Caco-2 (cell line): Measurements from ENCODE around the gene APBB1. TPM values are rescaled to one million over a fixed set of nuclear protein-coding genes. Genes with fewer than 3 reads are reported as not detected.

Experiments used
- BruUV-seq: library from RNA; stranded (reverse); fragments of 400-500 nt; replicated peaks from 2 replicates; lab custom pipeline; 2021; lab: Mats Ljungman, UMichigan
- CTCF ChIA-PET: fragments of 300-600 bp; sonication (Branson Sonifier 250); formaldehyde crosslinking; loops from one replicate; lab custom pipeline; 2022; ENCODE audit warnings: antibody characterized with exemption; lab: Charles Lee
- POLR2A ChIA-PET: fragments of 300-600 bp; sonication (Branson Sonifier 250); formaldehyde crosslinking; loops from one replicate; lab custom pipeline; 2022; ENCODE audit warnings: antibody characterized with exemption; lab: Charles Lee
- DNase-seq, 2 experiments: peaks; one replicate each; pipeline versions ENCODE4 v3.0.0 to v3.0.0-alpha.2; 2020 to 2022
- H3K27me3 ChIP-seq: replicated peaks from 2 replicates; pipeline ENCODE4 v1.6.0; 2011; ENCODE audit warnings: low read length; ENCODE audit not compliant: control insufficient read depth, insufficient read depth
- H3K36me3 ChIP-seq: 2 replicates; pipeline ENCODE4 v1.5.1; 2011; ENCODE audit warnings: low read length; ENCODE audit not compliant: control insufficient read depth, insufficient read depth
- H3K4me1 ChIP-seq: fragments of 250-450 bp; sonication (Bioruptor Pico); 2 replicates; pipeline ENCODE4 v1.5.1; 2020; ENCODE audit warnings: mild to moderate bottlenecking
- H3K4me3 ChIP-seq: 2 replicates; pipeline ENCODE4 v1.5.1; 2011; ENCODE audit warnings: low read depth, mild to moderate bottlenecking, control low read depth, low read length
- H3K9me3 ChIP-seq: fragments of 250-450 bp; sonication (Bioruptor Pico); 2 replicates; pipeline ENCODE4 v1.5.1; 2020; ENCODE audit warnings: mild to moderate bottlenecking, moderate library complexity
- H3K27ac Mint-ChIP-seq: one replicate; pipeline ENCODE4 v1.8.0; 2022; ENCODE audit warnings: mixed read lengths; ENCODE audit not compliant: unreplicated experiment
- H3K27me3 Mint-ChIP-seq: one replicate; pipeline ENCODE4 v1.8.0; 2022; ENCODE audit warnings: mixed read lengths; ENCODE audit not compliant: insufficient read depth, unreplicated experiment
- H3K36me3 Mint-ChIP-seq: one replicate; pipeline ENCODE4 v1.8.0; 2022; ENCODE audit warnings: mild to moderate bottlenecking, mixed read lengths; ENCODE audit not compliant: insufficient read depth, unreplicated experiment
- H3K4me1 Mint-ChIP-seq: one replicate; pipeline ENCODE4 v1.8.0; 2022; ENCODE audit warnings: low read depth, mixed read lengths; ENCODE audit not compliant: unreplicated experiment
- H3K4me3 Mint-ChIP-seq: one replicate; pipeline ENCODE4 v1.8.0; 2022; ENCODE audit warnings: mild to moderate bottlenecking, moderate library complexity, mixed read lengths; ENCODE audit not compliant: unreplicated experiment
- H3K9me3 Mint-ChIP-seq: one replicate; pipeline ENCODE4 v1.8.0; 2022; ENCODE audit warnings: mixed read lengths; ENCODE audit not compliant: unreplicated experiment
- CTCF ChIP-seq, 2 experiments: fragments of 200-600 bp in 1 of 2; IDR thresholded peaks; 1 replicate in 1 of 2; 2 replicates in 1 of 2; pipeline versions ENCODE4 v1.5.1 to v1.8.0; 2011 to 2022; ENCODE audit warnings: antibody characterized with exemption in 1 of 2, control low read depth in 1 of 2, inconsistent platforms in 1 of 2, low read depth in 1 of 2, low read length in 1 of 2, mild to moderate bottlenecking in 1 of 2, moderate library complexity in 1 of 2; ENCODE audit not compliant: insufficient read depth in 1 of 2, severe bottlenecking in 1 of 2, unreplicated experiment in 1 of 2
- intact Hi-C: fragments of 100-400 bp; cut with micrococcal nuclease; formaldehyde crosslinking; loops from one replicate; pipeline ENCODE4 v1.10.0; 2022; ENCODE audit not compliant: unreplicated experiment
- total RNA-seq: library from RNA; stranded (reverse); gene quantifications from 2 replicates; pipeline ENCODE4 v1.2.3, GENCODE V29; 2022

The APBB1 gene
- total RNA-seq, 1 experiment from 2014 or later: 37.8 TPM

- ChIA-PET POLR2A (no interaction called here), CTCF (interaction anchor here (1.7 kb wide), 1 partner anchor 42 kb away, joined by 5 read pairs; no protein-coding TSS in a partner anchor)
- H3K4me1 ChIP-seq: peaks cover 43% of the 10 kb centered on the region
- no peak for DNase-seq
- intact Hi-C loops: loop anchor here (1.0 kb wide), 1 partner anchor 7 kb away; no protein-coding TSS in a partner anchor
- Mint-ChIP-seq H3K36me3 (peaks cover 16% of the 10 kb centered on the region), H3K9me3 (no peaks in the 10 kb centered on the region), H3K4me1 (peaks cover 44% of the 10 kb centered on the region), H3K27me3 (no peaks in the 10 kb centered on the region), H3K27ac (peak overlapping the region; percentile 49), H3K4me3 (no peak overlapping the region)
- no TSS peak for BruUV-seq
- H3K27me3 ChIP-seq: no peaks in the 10 kb centered on the region
- no peaks in the 10 kb centered on the region for H3K9me3 ChIP-seq
- H3K4me3 ChIP-seq: no peak overlapping the region
- H3K36me3 ChIP-seq: peaks cover 1% of the 10 kb centered on the region; the same call in 1 of the 2 replicates
- no peak for TF ChIP-seq CTCF (IDR thresholded peaks at IDR 0.05; ENCODE audit: insufficient read depth in 1 of 2, low read depth in 1 of 2, low read length in 1 of 2, severe bottlenecking in 1 of 2, unreplicated experiment in 1 of 2)
Observed at GRCh38 chr11:6404342-6405051, 14.4 kb downstream of the APBB1 start.

- H3K27me3 ChIP-seq: no peaks in the 10 kb centered on the region
- H3K36me3 Mint-ChIP-seq: peaks cover 18% of the 10 kb centered on the region
- no peak overlapping the region for H3K4me3 ChIP-seq
- no peaks in the 10 kb centered on the region for H3K9me3 ChIP-seq
- H3K4me3 Mint-ChIP-seq: no peak overlapping the region
- intact Hi-C loops: no loop called here
- ChIA-PET CTCF (no interaction called here), POLR2A (no interaction called here)
- H3K9me3 Mint-ChIP-seq: no peaks in the 10 kb centered on the region
- no TSS peak for BruUV-seq
- H3K4me1 Mint-ChIP-seq: peaks cover 53% of the 10 kb centered on the region
- H3K27me3 Mint-ChIP-seq: no peaks in the 10 kb centered on the region
- no peak for DNase-seq
- H3K27ac Mint-ChIP-seq: no peak overlapping the region
- peaks cover 1% of the 10 kb centered on the region; the same call in 1 of the 2 replicates for H3K36me3 ChIP-seq
- TF ChIP-seq CTCF (IDR thresholded peaks at IDR 0.05; ENCODE audit: insufficient read depth in 1 of 2, low read depth in 1 of 2, low read length in 1 of 2, severe bottlenecking in 1 of 2, unreplicated experiment in 1 of 2): no peak
- H3K4me1 ChIP-seq: peaks cover 51% of the 10 kb centered on the region
Observed at GRCh38 chr11:6403539-6403938, 15.4 kb downstream of the APBB1 start.

DNA sequence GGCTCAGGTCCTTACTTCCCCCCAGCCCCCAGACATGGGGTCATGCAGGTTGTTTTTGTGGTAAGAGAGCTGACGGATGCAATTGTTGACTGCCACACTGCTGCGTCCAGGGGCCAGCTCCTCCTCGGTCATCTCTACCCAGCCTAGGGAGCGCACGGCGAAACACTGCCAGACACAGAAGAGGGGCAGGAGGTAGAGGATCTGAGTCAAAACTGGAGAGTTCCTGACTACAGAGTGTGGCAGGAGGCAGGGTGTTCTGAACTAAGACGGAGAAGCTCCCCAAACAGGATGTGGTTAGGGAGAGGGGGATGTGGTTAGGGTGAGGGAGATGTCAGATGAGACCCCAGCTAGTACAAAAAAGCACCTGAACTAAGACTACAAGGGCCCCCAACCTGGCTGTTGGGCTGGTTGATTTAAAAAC lies 16.3 kb downstream of the APBB1 start:
- ChIA-PET CTCF (no interaction called here), POLR2A (no interaction called here)
- no peaks in the 10 kb centered on the region for H3K9me3 ChIP-seq
- H3K36me3 ChIP-seq: peaks cover 1% of the 10 kb centered on the region; the same call in 1 of the 2 replicates
- intact Hi-C loops: no loop called here
- no peak overlapping the region for H3K27ac Mint-ChIP-seq
- peaks cover 61% of the 10 kb centered on the region for H3K4me1 ChIP-seq
- no peaks in the 10 kb centered on the region for H3K27me3 Mint-ChIP-seq
- no peak for TF ChIP-seq CTCF (IDR thresholded peaks at IDR 0.05; ENCODE audit: insufficient read depth in 1 of 2, low read depth in 1 of 2, low read length in 1 of 2, severe bottlenecking in 1 of 2, unreplicated experiment in 1 of 2)
- H3K36me3 Mint-ChIP-seq: peaks cover 12% of the 10 kb centered on the region
- BruUV-seq: no TSS peak
- peaks cover 63% of the 10 kb centered on the region for H3K4me1 Mint-ChIP-seq
- H3K4me3 Mint-ChIP-seq: no peak overlapping the region
- H3K27me3 ChIP-seq: no peaks in the 10 kb centered on the region
- no peak for DNase-seq
- no peak overlapping the region for H3K4me3 ChIP-seq
- no peaks in the 10 kb centered on the region for H3K9me3 Mint-ChIP-seq
